HG03135 (cell line): ENCODE measurements around the gene EIF3D.

Experiments
- ATAC-seq: cut with Tn5 transposase; IDR thresholded peaks from one replicate; pipeline ENCODE4 v1.9.1; 2021; ENCODE audit warnings: mild to moderate bottlenecking, moderate library complexity; ENCODE audit not compliant: unreplicated experiment

The EIF3D gene

DNA sequence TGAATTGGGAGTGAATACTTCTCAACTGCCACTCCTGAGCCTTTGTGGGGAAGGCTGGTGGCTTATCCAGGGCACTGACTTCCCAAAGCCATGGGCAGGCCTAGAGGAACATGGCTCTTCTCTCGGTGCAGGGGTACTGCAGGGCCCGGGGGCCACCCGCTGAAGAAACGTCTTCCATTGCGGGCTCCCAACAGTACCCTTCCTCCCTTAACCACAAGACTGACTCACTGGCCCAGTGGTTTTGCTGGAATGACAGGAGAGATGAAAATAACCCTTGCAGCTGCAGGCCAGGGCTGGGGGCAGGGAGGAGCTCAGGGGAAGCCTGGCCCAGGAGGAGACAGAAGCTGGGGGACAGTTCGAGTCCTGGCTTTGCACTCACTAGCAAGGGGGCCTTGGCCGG lies 61.0 kb downstream of the EIF3D start:
- no peak for ATAC-seq

DNA sequence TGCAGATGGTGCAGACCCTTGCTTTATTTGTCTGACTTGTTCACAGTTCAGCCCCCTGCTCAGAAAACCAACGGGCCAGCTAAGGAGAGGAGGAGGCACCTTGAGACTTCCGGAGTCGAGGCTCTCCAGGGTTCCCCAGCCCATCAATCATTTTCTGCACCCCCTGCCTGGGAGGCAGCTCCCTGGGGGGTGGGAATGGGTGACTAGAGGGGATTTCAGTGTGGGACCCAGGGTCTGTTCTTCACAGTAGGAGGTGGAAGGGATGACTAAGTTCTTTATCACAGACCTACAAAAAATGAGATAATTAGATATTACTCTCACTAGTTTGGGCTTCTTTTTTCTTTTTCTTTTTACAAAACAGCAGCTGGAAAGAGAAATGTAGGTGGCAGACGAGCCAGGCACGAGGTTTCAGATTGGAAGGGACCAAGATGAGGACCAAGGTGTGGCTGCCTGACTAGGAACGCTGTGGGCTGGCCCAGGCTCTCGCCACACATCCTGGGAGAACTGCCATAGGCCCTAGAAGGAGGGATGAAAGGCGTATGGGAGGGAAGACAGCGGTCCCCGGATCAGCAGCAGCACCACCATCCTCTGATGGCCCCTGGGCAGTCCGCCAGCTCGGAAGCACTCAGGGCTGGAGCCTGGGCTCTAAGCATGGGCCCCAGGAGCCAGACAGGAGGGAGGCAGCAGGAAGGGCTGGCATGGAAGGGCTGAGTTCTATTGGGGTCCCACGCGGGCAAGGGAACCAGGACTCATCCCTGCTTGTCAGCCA lies 61.7 kb downstream of the EIF3D start:
- no peak for ATAC-seq

DNA sequence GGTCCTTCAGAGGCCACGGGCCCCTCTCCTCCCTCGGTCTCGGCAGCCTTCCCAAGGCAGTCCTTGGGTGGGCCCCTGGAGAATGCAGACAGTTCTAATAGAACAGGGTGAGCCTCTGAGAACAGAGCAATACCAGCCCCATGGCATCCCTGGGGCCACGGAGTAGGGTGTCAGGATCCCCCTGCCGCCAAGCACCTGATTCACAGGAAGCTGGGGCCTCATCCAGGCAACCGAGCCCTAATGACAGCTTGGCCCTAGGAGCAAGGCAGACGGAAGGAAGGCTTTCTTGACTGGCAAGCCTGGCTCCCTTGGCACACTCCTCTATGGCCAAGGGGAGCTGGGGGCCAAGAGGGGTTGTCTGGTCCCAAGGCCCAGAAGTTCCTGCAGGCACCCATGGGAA lies 62.7 kb downstream of the EIF3D start:
- ATAC-seq: no peak

DNA sequence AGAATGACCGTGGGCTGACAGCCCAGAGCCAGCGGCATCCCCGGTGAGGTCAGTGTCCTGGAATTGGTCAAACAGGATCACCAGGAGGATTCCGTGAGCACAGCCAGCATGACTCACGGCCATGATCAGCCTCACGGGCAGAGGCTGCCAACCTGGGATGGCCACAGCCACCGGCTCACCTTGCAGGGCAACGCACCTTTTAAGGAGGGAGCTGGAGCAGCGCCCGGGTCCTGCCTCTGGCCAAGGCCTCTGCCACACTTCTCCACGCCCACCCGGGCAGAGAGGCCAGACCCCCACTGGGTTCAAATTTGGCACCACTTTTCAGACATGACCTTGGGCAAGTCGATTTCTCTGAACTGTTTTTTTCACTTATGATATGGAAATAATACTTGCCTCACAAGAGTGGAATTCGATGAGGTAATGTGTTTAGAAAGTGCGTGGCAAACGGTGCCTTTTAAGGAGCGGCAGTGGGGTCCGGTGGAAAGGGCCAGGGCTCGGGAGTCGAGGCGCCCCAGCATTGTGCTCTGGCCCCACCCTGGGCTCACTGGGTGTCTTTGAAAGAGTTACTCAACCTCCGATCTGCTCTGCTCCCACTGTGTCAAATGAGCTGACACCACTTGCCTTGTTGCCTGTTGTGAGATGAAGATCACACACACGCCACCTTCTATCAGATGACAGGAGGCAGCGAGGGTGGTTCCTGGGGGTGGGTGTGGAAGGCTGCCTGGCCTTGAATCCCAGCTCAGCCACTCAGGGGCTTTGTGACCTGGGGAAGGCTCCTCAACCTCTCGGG lies 63.5 kb downstream of the EIF3D start:
- ATAC-seq: no peak

DNA sequence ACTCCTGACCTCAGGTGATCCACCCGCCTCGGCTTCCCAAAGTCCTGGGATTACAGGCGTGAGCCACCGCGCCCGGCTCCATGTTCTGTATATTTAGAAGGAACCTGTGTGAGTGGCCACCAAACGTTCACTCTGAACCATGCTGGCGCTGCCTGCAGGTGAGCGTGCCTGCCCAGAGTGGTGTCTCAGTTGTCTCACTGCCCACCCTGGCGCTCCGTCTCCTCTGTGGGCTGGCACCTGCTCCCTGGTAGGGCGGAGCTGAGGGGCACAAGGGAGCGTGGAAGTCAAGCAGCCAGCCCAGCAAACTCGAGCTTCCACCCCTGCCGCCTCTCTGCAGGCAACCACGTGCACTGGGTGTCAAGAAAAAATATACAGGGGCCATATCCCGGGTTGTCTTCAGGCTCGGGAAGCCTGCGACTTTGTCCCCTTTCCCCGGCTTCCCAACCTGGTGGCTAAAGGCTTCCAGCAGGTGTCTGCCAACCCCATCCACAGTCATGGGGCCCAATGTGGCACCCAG lies 64.2 kb downstream of the EIF3D start:
- no peak for ATAC-seq

DNA sequence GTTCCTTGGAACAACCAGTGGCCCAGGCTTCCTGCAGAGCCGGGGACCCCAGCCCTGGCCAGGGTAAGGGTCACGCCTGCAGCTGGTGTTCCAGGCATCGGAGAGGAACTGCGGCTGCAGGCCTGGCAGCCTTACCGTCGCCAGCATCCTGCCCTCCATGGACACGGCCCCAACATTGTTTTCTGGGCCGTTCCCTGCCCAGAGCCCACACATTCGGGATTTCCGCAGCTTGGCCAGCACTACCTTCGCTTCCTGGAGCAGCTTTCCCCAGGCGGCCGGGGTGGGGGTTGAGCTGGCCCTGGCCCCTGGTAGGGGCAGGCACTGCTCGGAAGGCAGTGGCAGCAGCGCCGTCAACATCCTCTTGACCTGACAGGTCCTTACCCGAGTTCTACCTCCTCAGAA lies 65.2 kb downstream of the EIF3D start:
- no peak for ATAC-seq

DNA sequence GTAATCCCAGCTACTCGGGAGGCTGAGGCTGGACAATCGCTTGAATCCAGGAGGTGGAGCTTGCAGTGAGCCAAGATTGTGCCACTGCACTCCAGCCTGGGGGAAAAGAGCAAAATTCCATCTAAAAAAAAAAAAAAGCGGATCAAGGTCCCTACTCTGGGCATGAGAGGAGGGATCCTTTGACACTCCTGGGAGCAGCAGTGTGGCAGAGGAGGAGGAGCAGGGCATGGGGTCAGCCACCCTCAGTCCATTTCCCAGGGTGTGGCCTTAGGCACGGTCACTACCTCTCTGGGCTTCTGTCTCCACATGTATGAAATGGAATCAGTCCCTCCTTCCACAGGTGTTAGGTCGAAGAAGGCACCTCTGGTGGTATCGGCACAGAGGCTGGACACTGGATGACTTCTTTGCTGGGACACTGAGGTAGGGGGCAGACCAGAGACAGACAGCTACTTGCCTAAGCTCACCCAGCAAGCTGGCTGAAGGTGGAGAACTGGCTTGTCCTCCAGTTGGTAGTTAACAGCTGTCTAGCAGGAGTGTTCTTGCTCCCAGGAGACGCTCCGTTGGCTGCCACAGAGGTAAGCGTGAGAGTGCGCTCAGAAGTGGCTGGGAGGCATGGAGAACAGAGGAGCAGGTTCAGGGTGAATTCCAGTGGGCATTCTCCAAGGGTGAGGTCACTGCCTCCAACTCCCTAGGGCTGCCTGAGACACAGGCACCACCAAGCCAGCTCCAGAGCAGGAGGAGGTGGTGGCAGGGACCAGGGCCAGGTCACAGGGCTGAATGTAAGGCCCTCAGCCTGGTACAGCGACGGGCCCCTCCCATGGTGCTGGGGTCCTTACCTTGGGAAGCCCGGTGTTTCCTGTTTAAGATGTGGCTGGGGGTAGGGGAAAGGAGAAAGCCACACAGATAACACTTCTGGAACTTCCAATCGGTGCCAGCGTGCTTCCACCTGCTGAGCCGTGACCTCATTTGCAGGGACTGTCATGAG lies 67.0 kb downstream of the EIF3D start:
- no peak for ATAC-seq
